Measurements from ENCODE around the gene SECISBP2.

- TF ChIP-seq EZH2 (IDR thresholded peaks at IDR 0.05; ENCODE audit: insufficient read depth, poor library complexity, severe bottlenecking) (no peak), EZH2phosphoT487 (IDR thresholded peaks at IDR 0.05; ENCODE audit: insufficient read depth, low read depth) (no peak)
These were observed 62.4 kb downstream of the SECISBP2 start for GRCh38 chr9:89380437-89381307.
